Gastrocnemius medialis (tissue), 4 donors: ENCODE data around the gene AFG3L2. TPM values are rescaled to one million over a fixed set of nuclear protein-coding genes. Genes with fewer than 3 reads are reported as not detected.
A peak's percentile ranks its signal among the peaks of the same experiment; 100 is the strongest.
"Not testable (repeated sequence)": the region's sequence is repeated elsewhere in the genome, so short reads cannot be mapped to it uniquely, and the experiment has no call there.

ENCODE experiments used
- ATAC-seq, 2 donors: fragments of 150-250 bp; one replicate each; pipeline ENCODE4 v1.9.1; 2016
- DNase-seq, 2 donors: peaks; one replicate each; pipeline ENCODE4 v3.0.0-alpha.2; 2019
- H3K27ac ChIP-seq, 4 donors: fragments of 200-600 bp; sonication (generic); 1 replicate in 1 of 4; 2 replicates in 3 of 4; pipeline ENCODE4 v1.5.1; 2016 to 2018; ENCODE audit warnings: mild to moderate bottlenecking in 2 of 4, moderate library complexity in 1 of 4
- H3K27me3 ChIP-seq, 3 donors: fragments of 200-600 bp; sonication (generic) in 2 of 3; 1 replicate in 1 of 3; 2 replicates in 2 of 3; pipeline versions ENCODE4 v1.5.1 to v1.6.0; 2016 to 2019; ENCODE audit warnings: mild to moderate bottlenecking in 1 of 3, moderate library complexity in 1 of 3
- H3K36me3 ChIP-seq, 2 donors: fragments of 200-600 bp; sonication (generic) in 1 of 2; one replicate each; pipeline ENCODE4 v1.5.1; 2017 to 2018
- H3K4me1 ChIP-seq, 2 donors: fragments of 200-600 bp; sonication (generic) in 1 of 2; one replicate each; pipeline ENCODE4 v1.5.1; 2016 to 2017; ENCODE audit warnings: mild to moderate bottlenecking in 2 of 2
- H3K4me3 ChIP-seq, 4 donors: fragments of 200-600 bp; sonication (generic) in 3 of 4; 1 replicate in 1 of 4; 2 replicates in 3 of 4; pipeline ENCODE4 v1.5.1; 2016 to 2019; ENCODE audit warnings: mild to moderate bottlenecking in 2 of 4
- H3K9me3 ChIP-seq, 3 donors: fragments of 200-600 bp; sonication (generic) in 2 of 3; 1 replicate in 1 of 3; 2 replicates in 2 of 3; pipeline ENCODE4 v1.5.1; 2016 to 2019
- POLR2A ChIP-seq, 2 donors: fragments of 450-650 bp; IDR thresholded peaks; one replicate each; pipeline ENCODE4 v1.6.1; 2017; ENCODE audit warnings: antibody characterized with exemption in 2 of 2, mild to moderate bottlenecking in 2 of 2, moderate library complexity in 2 of 2
- in situ Hi-C, 4 donors: fragments of 200-750 bp; cut with MboI; loops; one replicate each; pipeline versions ENCODE4 v1.15.0 to v1.8.0; 2017; ENCODE audit warnings: low sequenced_read_pairs in 4 of 4
- intact Hi-C: fragments of 100-400 bp; cut with DNase I; formaldehyde crosslinking; loops from one replicate; pipeline ENCODE4 v1.15.1; 2023; ENCODE audit warnings: low total_unique reads
- total RNA-seq, 4 donors: library from RNA; depleted of rRNA; stranded (reverse); fragments of >200 nt; gene quantifications; one replicate each; pipeline versions ENCODE4 v1.1.0 to v1.2.3, GENCODE V29; 2016
- TF ChIP-seq, protein P1 (sequence below), 5 experiments: fragments of 450-650 bp in 3 of 5; fragments of 200-600 bp in 2 of 5; sonication (generic) in 2 of 5; IDR thresholded peaks in 4 of 5; conservative IDR thresholded peaks in 1 of 5; 1 replicate in 4 of 5; 2 replicates in 1 of 5; pipeline ENCODE4 v1.5.1; 2016 to 2019; ENCODE audit warnings: antibody characterized with exemption in 5 of 5, mild to moderate bottlenecking in 3 of 5, moderate library complexity in 3 of 5

The AFG3L2 gene
- total RNA-seq, 4 donors from 2014 or later = 102 to 166 (median 124) TPM

DNA sequence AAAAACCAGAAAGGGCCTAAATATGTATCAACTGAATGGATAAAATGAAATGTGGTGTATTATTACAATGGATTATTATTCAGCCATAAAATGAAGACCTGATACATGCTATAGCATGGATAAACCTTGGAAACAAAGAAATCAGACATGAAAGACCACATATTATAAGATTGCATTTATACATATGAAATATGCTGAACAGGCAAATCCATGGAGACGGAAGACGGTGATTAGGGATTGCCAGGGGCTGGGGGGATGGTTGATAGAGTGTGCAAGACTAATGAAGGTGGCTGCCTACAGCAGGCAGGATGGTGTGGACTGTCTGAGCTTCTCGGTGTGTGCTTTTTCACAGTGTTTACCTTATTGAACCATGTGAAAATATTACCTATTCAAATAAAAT, 11.4 kb upstream of the AFG3L2 start:
- Histone ChIP-seq H3K27me3 (no peaks in the 10 kb centered on the region), H3K27ac (no peak overlapping the region), H3K4me1 (no peaks in the 10 kb centered on the region), H3K36me3 (no peaks in the 10 kb centered on the region), H3K4me3 (no peak overlapping the region), H3K9me3 (no peaks in the 10 kb centered on the region)
- TF ChIP-seq, protein P1, sequence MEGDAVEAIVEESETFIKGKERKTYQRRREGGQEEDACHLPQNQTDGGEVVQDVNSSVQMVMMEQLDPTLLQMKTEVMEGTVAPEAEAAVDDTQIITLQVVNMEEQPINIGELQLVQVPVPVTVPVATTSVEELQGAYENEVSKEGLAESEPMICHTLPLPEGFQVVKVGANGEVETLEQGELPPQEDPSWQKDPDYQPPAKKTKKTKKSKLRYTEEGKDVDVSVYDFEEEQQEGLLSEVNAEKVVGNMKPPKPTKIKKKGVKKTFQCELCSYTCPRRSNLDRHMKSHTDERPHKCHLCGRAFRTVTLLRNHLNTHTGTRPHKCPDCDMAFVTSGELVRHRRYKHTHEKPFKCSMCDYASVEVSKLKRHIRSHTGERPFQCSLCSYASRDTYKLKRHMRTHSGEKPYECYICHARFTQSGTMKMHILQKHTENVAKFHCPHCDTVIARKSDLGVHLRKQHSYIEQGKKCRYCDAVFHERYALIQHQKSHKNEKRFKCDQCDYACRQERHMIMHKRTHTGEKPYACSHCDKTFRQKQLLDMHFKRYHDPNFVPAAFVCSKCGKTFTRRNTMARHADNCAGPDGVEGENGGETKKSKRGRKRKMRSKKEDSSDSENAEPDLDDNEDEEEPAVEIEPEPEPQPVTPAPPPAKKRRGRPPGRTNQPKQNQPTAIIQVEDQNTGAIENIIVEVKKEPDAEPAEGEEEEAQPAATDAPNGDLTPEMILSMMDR (IDR thresholded peaks at IDR 0.05 in 4 of 5, conservative IDR thresholded peaks at IDR 0.05 in 1 of 5) = no peak
- TF ChIP-seq POLR2A (IDR thresholded peaks at IDR 0.05) = no peak
- intact Hi-C loops = no loop called here
- in situ Hi-C loops = loop anchor here (5.0 to 25.0 kb wide), 4 partner anchors 274 to 556 kb away; partner anchors contain the start of gene SEH1L (in 3 of the 4)
- no peak for ATAC-seq
- no peak for DNase-seq

DNA sequence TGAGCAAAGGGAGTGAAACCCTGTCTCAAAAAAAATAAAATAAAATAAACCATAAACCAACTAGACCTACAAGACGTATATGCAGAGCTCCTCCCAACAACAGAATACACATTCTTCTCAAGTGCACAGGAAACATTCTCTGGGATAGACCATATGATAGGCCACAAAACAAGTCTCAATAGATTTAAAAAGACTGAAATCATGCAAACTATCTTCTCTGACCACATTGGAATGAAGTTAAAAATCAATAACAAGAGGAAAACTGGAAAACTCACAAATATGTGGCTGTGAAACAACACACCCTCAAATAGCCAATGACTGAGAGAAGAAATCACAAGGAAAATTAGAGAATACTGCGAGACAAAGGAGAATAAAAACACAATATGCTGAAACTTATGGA, 7.2 kb upstream of the AFG3L2 start:
- Histone ChIP-seq H3K4me3 (no peak overlapping the region), H3K9me3 (no peaks in the 10 kb centered on the region), H3K36me3 (no peaks in the 10 kb centered on the region), H3K4me1 (no peaks in the 10 kb centered on the region), H3K27ac (no peak overlapping the region), H3K27me3 (no peaks in the 10 kb centered on the region)
- DNase-seq (no peak), ATAC-seq (no peak)
- in situ Hi-C loops (loop anchor here in 3 of 4 donors (10.0 to 25.0 kb wide), 3 partner anchors 281 to 561 kb away; partner anchors contain the start of gene SEH1L (in 3 of the 3)), intact Hi-C loops (no loop called here)
- no peak for TF ChIP-seq POLR2A (IDR thresholded peaks at IDR 0.05)
- TF ChIP-seq, protein P1 (IDR thresholded peaks at IDR 0.05 in 4 of 5, conservative IDR thresholded peaks at IDR 0.05 in 1 of 5) = no peak

DNA sequence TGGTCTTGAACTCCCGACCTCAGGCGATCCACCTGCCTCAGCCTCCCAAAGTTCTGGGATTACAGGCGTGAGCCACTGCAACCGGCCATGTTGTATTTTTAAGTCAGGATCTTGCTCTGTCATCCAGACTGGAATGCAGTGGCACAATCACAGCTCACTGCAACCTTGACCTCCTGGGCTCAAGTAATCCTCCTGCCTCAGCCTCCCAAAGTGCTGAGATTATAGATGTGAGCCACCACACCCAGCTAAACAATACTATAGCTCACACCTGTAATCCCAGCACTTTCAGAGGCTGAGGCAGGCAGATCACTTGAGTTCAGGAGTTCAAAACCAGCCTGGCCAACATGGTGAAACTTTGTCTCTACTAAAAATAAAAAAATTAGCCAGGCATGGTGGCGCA, 6.7 kb upstream of the AFG3L2 start:
- DNase-seq, intact Hi-C loops, H3K27ac ChIP-seq, H3K36me3 ChIP-seq, H3K9me3 ChIP-seq, H3K27me3 ChIP-seq, H3K4me3 ChIP-seq, H3K4me1 ChIP-seq, ATAC-seq: not testable (repeated sequence)
- in situ Hi-C loops = loop anchor here in 3 of 4 donors (10.0 to 25.0 kb wide), 3 partner anchors 281 to 561 kb away; partner anchors contain the start of gene SEH1L (in 3 of the 3)

DNA sequence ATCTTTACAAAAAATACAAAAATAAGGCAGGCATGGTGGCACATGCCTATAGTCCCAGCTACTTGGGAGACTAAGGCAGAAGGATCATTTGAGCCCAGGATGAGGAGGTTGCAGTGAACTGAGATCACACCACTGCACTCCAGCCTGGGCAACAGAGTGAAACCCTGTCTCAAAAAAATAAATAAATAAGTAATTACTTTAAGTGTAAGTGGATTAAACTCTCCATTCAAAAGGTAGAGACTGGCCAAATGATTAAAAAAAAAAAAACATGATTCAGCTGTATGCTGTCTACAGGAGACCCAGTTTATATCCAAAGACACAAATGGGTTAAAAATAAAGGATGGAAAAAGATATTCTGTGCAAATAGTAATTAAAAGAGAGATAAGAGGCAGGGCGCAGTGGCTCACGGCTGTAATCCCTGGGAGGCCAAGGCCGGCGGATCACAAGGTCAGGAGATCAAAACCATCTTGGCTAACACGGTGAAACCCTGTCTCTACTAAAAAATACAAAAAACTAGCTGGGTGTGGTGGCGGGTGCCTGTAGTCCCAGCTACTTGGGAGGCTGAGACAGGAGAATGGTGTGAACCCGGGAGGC, 5.3 kb upstream of the AFG3L2 start:
- H3K4me3 ChIP-seq, H3K27me3 ChIP-seq, intact Hi-C loops, H3K9me3 ChIP-seq, DNase-seq, H3K4me1 ChIP-seq, H3K36me3 ChIP-seq, ATAC-seq, H3K27ac ChIP-seq: not testable (repeated sequence)
- in situ Hi-C loops = loop anchor here in 3 of 4 donors (10.0 to 25.0 kb wide), 3 partner anchors 282 to 562 kb away; partner anchors contain the start of gene SEH1L (in 3 of the 3)

DNA sequence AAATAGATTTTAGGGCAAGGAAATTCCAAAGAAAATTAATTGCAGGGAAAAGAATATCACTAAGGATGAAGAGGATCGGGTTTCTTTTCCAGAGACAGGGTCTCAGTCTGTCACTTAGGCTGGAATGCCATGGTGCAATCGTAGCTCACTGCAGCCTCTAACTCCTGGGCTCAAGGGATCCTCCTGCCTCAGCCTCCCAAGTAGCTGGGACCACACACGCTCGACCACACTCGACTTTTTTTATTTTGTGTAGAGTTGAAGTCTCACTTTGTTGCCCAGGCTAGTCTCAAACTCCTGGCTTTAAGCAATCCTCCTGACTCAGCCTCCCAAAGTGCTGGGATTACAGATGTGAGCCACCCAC, 1.2 kb upstream of the AFG3L2 start:
- in situ Hi-C loops (loop anchor here in 3 of 4 donors (10.0 to 25.0 kb wide), 2 partner anchors 559 to 567 kb away; partner anchors contain the start of gene SEH1L (in 3 of the 3)), intact Hi-C loops (loop anchor here (5.0 to 10.0 kb wide), 6 partner anchors 177 to 1347 kb away; partner anchors contain the start of genes CEP192, FAM210A, IMPA2 and RNMT)
- H3K9me3 ChIP-seq, ATAC-seq, H3K27me3 ChIP-seq, H3K36me3 ChIP-seq, DNase-seq: not testable (repeated sequence)
- Histone ChIP-seq H3K27ac (peak overlapping the region; percentile 94 to 100 (median 96)), H3K4me3 (peak overlapping the region; percentile 64 to 78 (median 72)), H3K4me1 (peaks cover 31% of the 10 kb centered on the region in 2 donors)

DNA sequence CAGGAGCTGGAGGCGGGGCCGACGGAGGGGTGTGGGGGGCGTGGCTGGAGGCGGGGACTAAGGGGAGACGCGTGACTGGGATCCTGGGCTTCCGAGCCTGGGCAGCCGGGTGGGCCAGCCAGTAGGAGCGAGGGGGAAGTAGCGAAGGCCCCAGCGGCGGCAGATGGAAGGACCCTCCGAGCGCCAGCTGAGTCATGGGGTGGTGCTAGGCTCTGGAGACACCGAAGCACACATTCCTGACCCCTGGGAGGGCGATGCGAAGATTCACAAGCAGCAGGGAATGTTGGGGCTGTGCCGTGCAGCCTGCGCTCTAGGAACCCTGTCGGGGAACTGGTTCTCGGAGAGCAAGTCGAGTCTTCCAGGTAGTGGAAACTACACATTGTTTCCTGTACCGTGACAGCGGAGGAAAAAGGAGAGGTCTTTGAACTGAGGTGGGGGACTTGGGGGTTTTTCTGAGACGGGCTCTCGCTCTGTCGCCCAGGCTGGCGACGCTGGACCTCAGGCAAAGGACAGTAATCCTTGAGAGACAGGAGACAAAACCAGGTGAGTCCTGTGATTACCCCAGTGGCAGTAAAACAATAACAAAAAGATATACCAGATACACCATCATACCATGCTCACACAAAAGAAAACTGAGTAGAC, 650 bp upstream of the AFG3L2 start:
- in situ Hi-C loops (loop anchor here in 3 of 4 donors (10.0 to 25.0 kb wide), 2 partner anchors 560 to 567 kb away; partner anchors contain the start of gene SEH1L (in 3 of the 3)), intact Hi-C loops (loop anchor here (1.0 to 10.0 kb wide), 11 partner anchors 30 to 1347 kb away; partner anchors contain the start of genes CEP192, CEP76, FAM210A and IMPA2)
- peak; percentile 74 to 77 for ATAC-seq
- Histone ChIP-seq H3K9me3 (no peaks in the 10 kb centered on the region), H3K4me3 (peak overlapping the region; percentile 64 to 78 (median 72)), H3K27ac (peak overlapping the region; percentile 94 to 100 (median 96)), H3K36me3 (no peaks in the 10 kb centered on the region), H3K4me1 (peaks cover 36% of the 10 kb centered on the region in 2 donors), H3K27me3 (no peaks in the 10 kb centered on the region)
- DNase-seq = no peak
- TF ChIP-seq, protein P1 (IDR thresholded peaks at IDR 0.05 in 4 of 5, conservative IDR thresholded peaks at IDR 0.05 in 1 of 5) = peak in 4 of 5 experiments; percentile 15 to 46 (median 36)
- TF ChIP-seq POLR2A (IDR thresholded peaks at IDR 0.05) = peak in 1 of 2 donors; percentile 51
